Measurements from ENCODE around the gene DAO. TPM values are rescaled to one million over a fixed set of nuclear protein-coding genes. Genes with fewer than 3 reads are reported as not detected.

Gene DAO
- total and polyA plus RNA-seq, 2 of the 4 experiments (the other 2 are of a cell fraction) = not detected

- Histone ChIP-seq H2AFZ (replicated peaks; ENCODE audit: low read length, poor library complexity) (no peak overlapping the region), H2BK20ac (ENCODE audit: low read depth, low read length) (no peak overlapping the region), H3K4me1 (ENCODE audit: control insufficient read depth, insufficient read depth, low read length) (no peaks in the 10 kb centered on the region), H3K4me3 (ENCODE audit: insufficient read depth, low read depth, low read length) (no peak overlapping the region), H3K79me1 (ENCODE audit: low read depth in 1 of 2, low read length in 2 of 2) (no peaks in the 10 kb centered on the region), H2AK9ac (replicated peaks; ENCODE audit: low read depth, low read length, poor library complexity) (no peak overlapping the region), H3K27ac (ENCODE audit: insufficient read depth, low read length) (no peak overlapping the region), H3K9me3 (ENCODE audit: control insufficient read depth, insufficient read depth, low read length) (no peaks in the 10 kb centered on the region), H3K36me3 (ENCODE audit: control insufficient read depth, insufficient read depth, low read length) (no peaks in the 10 kb centered on the region), H4K5ac (ENCODE audit: low read depth, low read length) (no peak overlapping the region), H4K20me1 (ENCODE audit: insufficient read depth, low read length) (no peaks in the 10 kb centered on the region), H3K56ac (ENCODE audit: extremely low read depth, insufficient read depth, low read length) (no peak overlapping the region), H3K4ac (ENCODE audit: low read depth, low read length) (no peak overlapping the region), H3K27me3 (ENCODE audit: control insufficient read depth, insufficient read depth, low read length) (peaks cover 28% of the 10 kb centered on the region), H3K9ac (ENCODE audit: low read depth, low read length) (no peak overlapping the region), H4K8ac (ENCODE audit: low read depth in 2 of 2, low read length in 2 of 2) (no peak overlapping the region), H3K23ac (ENCODE audit: low read depth, low read length) (no peak overlapping the region), H3K14ac (replicated peaks; ENCODE audit: low read depth, low read length) (no peak overlapping the region), H3K18ac (ENCODE audit: low read depth, low read length) (no peak overlapping the region), H2BK5ac (ENCODE audit: low read depth, low read length, poor library complexity, severe bottlenecking) (no peak overlapping the region), H3K4me2 (ENCODE audit: low read depth, low read length) (no peak overlapping the region), H3K9me1 (ENCODE audit: insufficient read depth, low read length) (no peaks in the 10 kb centered on the region), H4K91ac (ENCODE audit: insufficient read depth, low read depth, low read length) (no peak overlapping the region), H2BK120ac (ENCODE audit: low read depth, low read length) (no peak overlapping the region), H2AK5ac (ENCODE audit: low read depth, low read length) (no peak overlapping the region), H2BK15ac (ENCODE audit: low read depth, low read length) (no peak overlapping the region)
- DNase-seq (no peak), ATAC-seq (ENCODE audit: low read depth) (no peak)
- no TSS peak for BruUV-seq (replicated peaks)
- dilution Hi-C loops (cut with HindIII; ENCODE audit: low sequenced_read_pairs, unreplicated experiment) (no loop called here), intact Hi-C loops (cut with micrococcal nuclease) (no loop called here), in situ Hi-C loops (cut with MboI; ENCODE audit: low sequenced_read_pairs) (loop anchor here (10.0 kb wide), 1 partner anchor 289 kb away; no protein-coding TSS in a partner anchor)
- CTCF ChIA-PET = no interaction called here
- 58% methylated on average over 3 of the region's 6 CpGs; no CpG with 5 or more reads in 1 of the 2 experiments for WGBS, 2 experiments (ENCODE audit: extremely low coverage in 2 of 2, insufficient read length in 1 of 2)
- TF ChIP-seq RCOR1 (IDR thresholded peaks at IDR 0.05; ENCODE audit: insufficient replicate concordance, low read length) (no peak), POLR2A (IDR thresholded peaks at IDR 0.05; ENCODE audit: low read depth, low read length) (no peak), NFE2L2 (IDR thresholded peaks at IDR 0.05; ENCODE audit: low read depth, low read length) (no peak), MAFK (IDR thresholded peaks at IDR 0.05; ENCODE audit: low read depth, low read length) (no peak), MAZ (IDR thresholded peaks at IDR 0.05; ENCODE audit: borderline replicate concordance, low read depth, low read length) (no peak), CEBPB (IDR thresholded peaks at IDR 0.05; ENCODE audit: low read depth, low read length) (no peak), RFX5 (IDR thresholded peaks at IDR 0.05; ENCODE audit: low read depth, low read length) (no peak), CHD1 (IDR thresholded peaks at IDR 0.05; ENCODE audit: low read depth, low read length) (no peak), SMC3 (IDR thresholded peaks at IDR 0.05; ENCODE audit: low read depth, low read length) (no peak), ELK1 (IDR thresholded peaks at IDR 0.05; ENCODE audit: borderline replicate concordance, low read depth, low read length) (no peak), CTCF (conservative IDR thresholded peaks at IDR 0.05; ENCODE audit: low read depth, low read length) (no peak), MXI1 (IDR thresholded peaks at IDR 0.05; ENCODE audit: borderline replicate concordance, low read depth, low read length) (no peak), USF2 (IDR thresholded peaks at IDR 0.05; ENCODE audit: low read depth, low read length) (no peak), BHLHE40 (IDR thresholded peaks at IDR 0.05; ENCODE audit: low read depth, low read length) (no peak), FOS (IDR thresholded peaks at IDR 0.05; ENCODE audit: low read depth, low read length) (no peak), RAD21 (IDR thresholded peaks at IDR 0.05; ENCODE audit: low read length) (no peak)
- POLR2A ChIA-PET (ENCODE audit: unreplicated experiment) = no interaction called here
Measured at GRCh38 chr12:108933949-108934348, 54.1 kb downstream of the DAO start.

All from IMR-90 (cell line).